Lung (tissue), 12 donors: ENCODE measurements around the gene NOL7. TPM values are rescaled to one million over a fixed set of nuclear protein-coding genes. Genes with fewer than 3 reads are reported as not detected.

Experiments used
- ATAC-seq: fragments of 200-7000 bp; cut with Tn5 transposase; one replicate; pipeline ENCODE4 v1.9.1; 2020; ENCODE audit warnings: moderate number of reproducible peaks; ENCODE audit not compliant: insufficient read depth, low FRiP score
- DNase-seq, 3 donors: peaks; one replicate each; pipeline ENCODE4 v3.0.0-alpha.2; 2013 to 2017
- H3K27ac ChIP-seq, 2 donors: one replicate each; pipeline ENCODE4 v1.5.1; 2013; ENCODE audit warnings: mild to moderate bottlenecking in 2 of 2, moderate library complexity in 2 of 2, control low read depth in 1 of 2, inconsistent platforms in 1 of 2, low read depth in 1 of 2, low read length in 1 of 2
- H3K27me3 ChIP-seq, 3 donors: one replicate each; pipeline ENCODE4 v1.5.1; 2013; ENCODE audit warnings: low read length in 2 of 3; ENCODE audit not compliant: control insufficient read depth in 3 of 3, insufficient read depth in 3 of 3
- H3K36me3 ChIP-seq, 4 donors: one replicate each; pipeline ENCODE4 v1.5.1; 2013; ENCODE audit warnings: low read length in 4 of 4, mild to moderate bottlenecking in 1 of 4, moderate library complexity in 1 of 4; ENCODE audit not compliant: control insufficient read depth in 4 of 4, insufficient read depth in 4 of 4
- H3K4me1 ChIP-seq, 5 donors: one replicate each; pipeline ENCODE4 v1.5.1; 2013; ENCODE audit warnings: low read length in 5 of 5, mild to moderate bottlenecking in 2 of 5, moderate library complexity in 1 of 5; ENCODE audit not compliant: control insufficient read depth in 5 of 5, insufficient read depth in 5 of 5
- H3K4me3 ChIP-seq: one replicate; pipeline ENCODE4 v1.5.1; 2013; ENCODE audit warnings: mild to moderate bottlenecking, control low read depth, moderate library complexity
- H3K9ac ChIP-seq, 2 donors: one replicate each; pipeline ENCODE4 v1.5.1; 2013; ENCODE audit warnings: low read length in 2 of 2, control low read depth in 1 of 2; ENCODE audit not compliant: insufficient read depth in 1 of 2
- H3K9me3 ChIP-seq, 4 donors: one replicate each; pipeline ENCODE4 v1.5.1; 2013; ENCODE audit warnings: low read length in 3 of 4, mild to moderate bottlenecking in 1 of 4, moderate library complexity in 1 of 4; ENCODE audit not compliant: control insufficient read depth in 4 of 4, insufficient read depth in 3 of 4
- WGBS, 2 donors: extraction: QIAGEN DNeasy Blood & Tissue Kit; methylation state at CpG; one replicate each; pipeline ENCODE4 v1.1.7; 2013; 5-methylcytosine and 5-hydroxymethylcytosine counted together
- polyA plus RNA-seq, 2 donors: library from polyadenylated mRNA; stranded (reverse); fragments of 200-250 nt; gene quantifications; one replicate each; pipeline ENCODE4 v1.2.1, GENCODE V29; 2013
- total RNA-seq, 2 donors: library from RNA; depleted of rRNA in 1 of 2; stranded (reverse); fragments of >200 nt in 1 of 2; gene quantifications; one replicate each; pipeline ENCODE4 v1.2.1, GENCODE V29; 2014 to 2021
- TF ChIP-seq, protein P1 (sequence below): IDR thresholded peaks from 2 replicates; pipeline ENCODE4 v1.5.1; 2012; ENCODE audit warnings: mild to moderate bottlenecking; ENCODE audit errors: control extremely low read depth, extremely low read depth
- donor health status: control.
- donor health status: control.
- donor health status: Bipolar disorder and iron deficiency.
- donor health status: healthy.
- donor health status: DM: yes; HTN: yes; CAD: no.

Gene NOL7
- total and polyA plus RNA-seq, 4 donors: 48.0 to 75.8 (median 57.5) TPM

DNA sequence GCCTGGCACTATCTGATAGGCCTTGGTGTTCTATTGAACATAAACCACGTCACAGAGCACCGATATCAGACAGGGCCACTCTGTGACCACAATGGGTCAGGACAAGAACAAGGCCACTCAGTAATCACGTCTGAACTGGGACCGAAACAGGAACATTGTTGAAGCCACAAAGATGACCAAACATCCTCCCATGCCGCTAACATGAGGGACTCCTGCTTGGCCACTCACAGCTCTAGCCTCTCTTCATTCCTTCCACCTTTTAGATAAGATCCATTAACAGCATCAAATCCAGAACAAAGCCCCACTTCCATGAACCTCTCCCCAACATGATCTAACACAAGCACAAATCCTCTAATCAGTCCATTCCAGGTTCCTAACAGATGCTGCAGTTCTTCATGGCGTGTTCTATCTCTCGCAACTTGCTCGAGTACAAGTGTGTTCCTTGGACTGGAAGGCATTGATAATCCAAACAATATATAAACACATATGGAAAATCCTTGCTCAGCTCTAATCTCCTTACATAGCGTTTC, 33.4 kb upstream of the NOL7 start:
- no peak overlapping the region for H3K27ac ChIP-seq
- H3K4me1 ChIP-seq: peaks cover 0 to 3% (median 0%) of the 10 kb centered on the region in 5 donors
- no peaks in the 10 kb centered on the region for H3K9me3 ChIP-seq
- 55 to 82% methylated on average over 9 of the region's 9 CpGs for WGBS, 2 donors
- H3K4me3 ChIP-seq: no peak overlapping the region
- no peak for ATAC-seq
- H3K27me3 ChIP-seq: no peaks in the 10 kb centered on the region
- no peak for DNase-seq
- H3K9ac ChIP-seq: no peak overlapping the region
- H3K36me3 ChIP-seq: peaks cover 0 to 11% (median 5%) of the 10 kb centered on the region in 4 donors
- TF ChIP-seq, protein P1, sequence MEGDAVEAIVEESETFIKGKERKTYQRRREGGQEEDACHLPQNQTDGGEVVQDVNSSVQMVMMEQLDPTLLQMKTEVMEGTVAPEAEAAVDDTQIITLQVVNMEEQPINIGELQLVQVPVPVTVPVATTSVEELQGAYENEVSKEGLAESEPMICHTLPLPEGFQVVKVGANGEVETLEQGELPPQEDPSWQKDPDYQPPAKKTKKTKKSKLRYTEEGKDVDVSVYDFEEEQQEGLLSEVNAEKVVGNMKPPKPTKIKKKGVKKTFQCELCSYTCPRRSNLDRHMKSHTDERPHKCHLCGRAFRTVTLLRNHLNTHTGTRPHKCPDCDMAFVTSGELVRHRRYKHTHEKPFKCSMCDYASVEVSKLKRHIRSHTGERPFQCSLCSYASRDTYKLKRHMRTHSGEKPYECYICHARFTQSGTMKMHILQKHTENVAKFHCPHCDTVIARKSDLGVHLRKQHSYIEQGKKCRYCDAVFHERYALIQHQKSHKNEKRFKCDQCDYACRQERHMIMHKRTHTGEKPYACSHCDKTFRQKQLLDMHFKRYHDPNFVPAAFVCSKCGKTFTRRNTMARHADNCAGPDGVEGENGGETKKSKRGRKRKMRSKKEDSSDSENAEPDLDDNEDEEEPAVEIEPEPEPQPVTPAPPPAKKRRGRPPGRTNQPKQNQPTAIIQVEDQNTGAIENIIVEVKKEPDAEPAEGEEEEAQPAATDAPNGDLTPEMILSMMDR: no peak

DNA sequence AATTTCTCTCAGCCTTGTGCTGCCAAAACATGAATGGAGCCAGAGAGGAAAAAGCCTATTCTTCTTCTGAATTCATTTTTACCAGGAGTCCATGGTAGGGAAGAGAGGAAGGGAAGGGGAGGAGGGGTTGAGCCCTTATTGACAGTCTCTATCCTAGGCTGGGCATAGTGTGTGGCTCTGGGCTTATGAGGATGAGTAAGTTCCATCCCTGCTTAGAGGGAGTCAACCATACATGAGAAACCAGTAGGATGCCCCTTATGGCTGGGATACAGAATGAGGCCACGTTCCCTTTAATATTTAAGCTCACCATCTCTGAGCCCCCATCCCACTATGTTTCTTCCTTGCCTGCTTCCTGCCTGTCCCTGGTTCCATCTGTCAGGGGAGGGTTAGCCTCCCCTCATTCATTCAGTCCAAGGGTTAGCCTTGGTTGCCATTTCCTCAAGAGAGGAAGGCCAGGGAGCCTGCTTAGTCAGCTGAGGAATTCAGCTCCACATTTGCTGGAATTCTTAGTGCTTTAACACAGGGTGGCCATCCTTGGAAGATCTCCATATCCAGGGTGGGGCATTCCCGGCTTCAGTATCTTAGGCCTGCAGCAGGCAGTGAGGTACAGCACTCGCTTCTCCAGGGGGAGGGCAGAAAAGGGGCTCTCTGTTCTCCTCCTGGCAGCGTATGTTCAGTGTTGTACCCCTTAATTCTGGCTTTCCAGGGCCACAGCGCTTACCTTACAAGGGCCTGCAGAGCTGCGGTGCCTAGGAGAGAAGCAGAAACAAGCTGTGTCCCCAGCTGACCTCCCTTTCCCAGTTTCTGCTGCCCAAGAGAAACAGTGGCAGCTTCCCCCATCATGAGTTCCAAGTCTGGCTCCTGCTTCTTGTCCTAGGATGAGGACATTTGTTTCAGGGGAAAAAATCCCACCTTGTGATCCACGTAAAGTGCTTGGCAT, 28.3 kb upstream of the NOL7 start:
- TF ChIP-seq, protein P1: no peak
- H3K4me3 ChIP-seq: no peak overlapping the region
- WGBS, 2 donors: 97 to 98% methylated on average over 7 of the region's 7 CpGs
- H3K27me3 ChIP-seq: no peaks in the 10 kb centered on the region
- H3K36me3 ChIP-seq: peaks cover 2 to 20% (median 5%) of the 10 kb centered on the region in 4 donors
- no peak overlapping the region for H3K27ac ChIP-seq
- no peak for ATAC-seq
- no peaks in the 10 kb centered on the region for H3K4me1 ChIP-seq
- no peaks in the 10 kb centered on the region for H3K9me3 ChIP-seq
- no peak overlapping the region for H3K9ac ChIP-seq
- no peak for DNase-seq

DNA sequence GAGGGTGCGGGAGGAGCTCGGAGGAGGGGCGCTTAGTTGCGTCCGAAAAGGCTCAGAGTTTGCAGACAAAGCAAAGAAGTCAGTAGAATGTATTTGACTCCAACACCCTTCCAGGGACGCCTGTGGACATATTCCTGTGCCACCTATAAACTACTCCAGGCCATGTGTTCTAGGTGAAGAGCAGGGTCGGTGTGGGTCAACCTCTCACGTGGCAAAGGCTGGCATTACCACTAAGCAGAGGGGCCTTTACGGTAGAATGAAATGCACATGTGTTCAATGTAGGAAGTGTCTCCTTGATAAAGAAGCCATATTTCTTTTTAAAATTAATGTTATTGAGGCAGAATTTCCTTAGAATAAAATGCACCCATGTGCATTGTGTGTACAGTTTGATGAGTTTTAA, 25.3 kb upstream of the NOL7 start:
- ATAC-seq (no peak), DNase-seq (no peak)
- Histone ChIP-seq H3K9ac (no peak overlapping the region), H3K27ac (no peak overlapping the region), H3K4me1 (no peaks in the 10 kb centered on the region), H3K9me3 (no peaks in the 10 kb centered on the region), H3K36me3 (peaks cover 0 to 34% (median 6%) of the 10 kb centered on the region in 4 donors), H3K4me3 (no peak overlapping the region), H3K27me3 (no peaks in the 10 kb centered on the region)
- WGBS, 2 donors: 95 to 96% methylated on average over 9 of the region's 9 CpGs
- TF ChIP-seq, protein P1: no peak
